Loucy (cell line): ENCODE measurements around the gene PPP3CA.

Experiments used
- EZH2phosphoT487 ChIP-seq: fragments of 200-600 bp; IDR thresholded peaks from 2 replicates; pipeline ENCODE4 v1.6.1; 2018; ENCODE audit warnings: antibody characterized with exemption, mild to moderate bottlenecking, moderate library complexity, borderline replicate concordance
- TF ChIP-seq, protein P1 (sequence below): fragments of 200-600 bp; sonication (generic); conservative IDR thresholded peaks from 2 replicates; pipeline ENCODE4 v1.5.1; 2014; ENCODE audit warnings: mild to moderate bottlenecking, antibody characterized with exemption, low read length

GRCh38 chr4:101064541-101065180 is 282.7 kb downstream of the PPP3CA start:
- TF ChIP-seq, protein P1, sequence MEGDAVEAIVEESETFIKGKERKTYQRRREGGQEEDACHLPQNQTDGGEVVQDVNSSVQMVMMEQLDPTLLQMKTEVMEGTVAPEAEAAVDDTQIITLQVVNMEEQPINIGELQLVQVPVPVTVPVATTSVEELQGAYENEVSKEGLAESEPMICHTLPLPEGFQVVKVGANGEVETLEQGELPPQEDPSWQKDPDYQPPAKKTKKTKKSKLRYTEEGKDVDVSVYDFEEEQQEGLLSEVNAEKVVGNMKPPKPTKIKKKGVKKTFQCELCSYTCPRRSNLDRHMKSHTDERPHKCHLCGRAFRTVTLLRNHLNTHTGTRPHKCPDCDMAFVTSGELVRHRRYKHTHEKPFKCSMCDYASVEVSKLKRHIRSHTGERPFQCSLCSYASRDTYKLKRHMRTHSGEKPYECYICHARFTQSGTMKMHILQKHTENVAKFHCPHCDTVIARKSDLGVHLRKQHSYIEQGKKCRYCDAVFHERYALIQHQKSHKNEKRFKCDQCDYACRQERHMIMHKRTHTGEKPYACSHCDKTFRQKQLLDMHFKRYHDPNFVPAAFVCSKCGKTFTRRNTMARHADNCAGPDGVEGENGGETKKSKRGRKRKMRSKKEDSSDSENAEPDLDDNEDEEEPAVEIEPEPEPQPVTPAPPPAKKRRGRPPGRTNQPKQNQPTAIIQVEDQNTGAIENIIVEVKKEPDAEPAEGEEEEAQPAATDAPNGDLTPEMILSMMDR, result no peak
- no peak for TF ChIP-seq EZH2phosphoT487
